RWPE2 (cell line): ENCODE results near the gene COMMD3.

Experiments used
- ATAC-seq: fragments of 200-7000 bp; cut with Tn5 transposase; 3 replicates; pipeline ENCODE4 v1.9.1; 2021; ENCODE audit warnings: low read depth
- DNase-seq: peaks from one replicate; pipeline ENCODE4 v3.0.0-alpha.2; 2020; ENCODE audit warnings: low spot score
- H3K27ac ChIP-seq: fragments of 450-650 bp; 2 replicates; pipeline ENCODE4 v1.5.1; 2017; ENCODE audit warnings: mild to moderate bottlenecking; ENCODE audit not compliant: poor library complexity, severe bottlenecking
- H3K27me3 ChIP-seq: fragments of 250-450 bp; sonication (Bioruptor Pico); 2 replicates; pipeline ENCODE4 v1.5.1; 2021; ENCODE audit warnings: mild to moderate bottlenecking, moderate library complexity; ENCODE audit not compliant: insufficient read depth, poor library complexity, severe bottlenecking
- H3K36me3 ChIP-seq: fragments of 250-450 bp; sonication (Bioruptor Pico); 2 replicates; pipeline ENCODE4 v1.5.1; 2020; ENCODE audit warnings: low read depth, mild to moderate bottlenecking, moderate library complexity
- H3K4me1 ChIP-seq: fragments of 250-450 bp; sonication (Bioruptor Pico); 2 replicates; pipeline ENCODE4 v1.5.1; 2021; ENCODE audit warnings: mild to moderate bottlenecking, moderate library complexity; ENCODE audit not compliant: insufficient read depth, poor library complexity, severe bottlenecking
- H3K4me3 ChIP-seq: fragments of 250-450 bp; sonication (Bioruptor Pico); 2 replicates; pipeline ENCODE4 v1.5.1; 2021; ENCODE audit warnings: mild to moderate bottlenecking, moderate library complexity; ENCODE audit not compliant: severe bottlenecking
- H3K9me3 ChIP-seq: fragments of 250-450 bp; sonication (Bioruptor Pico); 2 replicates; pipeline ENCODE4 v1.5.1; 2021; ENCODE audit warnings: mild to moderate bottlenecking, moderate library complexity; ENCODE audit not compliant: severe bottlenecking
- TF ChIP-seq, protein P1 (sequence below): fragments of 450-650 bp; IDR thresholded peaks from one replicate; pipeline ENCODE4 v1.5.1; 2017; ENCODE audit warnings: mild to moderate bottlenecking, moderate library complexity; ENCODE audit not compliant: poor library complexity, severe bottlenecking

The COMMD3 gene

DNA sequence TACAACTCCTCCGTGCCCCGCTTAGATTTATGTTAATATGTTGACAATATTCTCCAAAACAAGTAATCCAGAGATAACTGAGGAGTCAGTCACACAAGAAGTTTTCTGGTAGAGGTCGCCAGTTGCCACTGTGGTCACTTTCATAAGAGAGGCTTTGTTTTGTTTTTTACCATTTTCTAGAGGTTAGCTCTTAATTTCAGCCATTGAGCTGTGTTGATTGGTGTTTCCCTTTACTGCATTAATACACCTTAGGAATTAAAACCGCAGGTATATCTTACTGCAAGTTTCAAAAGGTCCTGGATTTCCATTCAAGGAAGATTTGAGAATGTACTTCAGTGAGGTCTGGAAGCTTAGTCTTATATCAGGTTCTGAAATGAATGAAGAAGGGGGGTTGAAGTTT lies 8.2 kb downstream of the COMMD3 start:
- peaks cover 33% of the 10 kb centered on the region for H3K27me3 ChIP-seq
- H3K36me3 ChIP-seq = peaks cover 33% of the 10 kb centered on the region
- H3K9me3 ChIP-seq = no peaks in the 10 kb centered on the region
- TF ChIP-seq, protein P1, sequence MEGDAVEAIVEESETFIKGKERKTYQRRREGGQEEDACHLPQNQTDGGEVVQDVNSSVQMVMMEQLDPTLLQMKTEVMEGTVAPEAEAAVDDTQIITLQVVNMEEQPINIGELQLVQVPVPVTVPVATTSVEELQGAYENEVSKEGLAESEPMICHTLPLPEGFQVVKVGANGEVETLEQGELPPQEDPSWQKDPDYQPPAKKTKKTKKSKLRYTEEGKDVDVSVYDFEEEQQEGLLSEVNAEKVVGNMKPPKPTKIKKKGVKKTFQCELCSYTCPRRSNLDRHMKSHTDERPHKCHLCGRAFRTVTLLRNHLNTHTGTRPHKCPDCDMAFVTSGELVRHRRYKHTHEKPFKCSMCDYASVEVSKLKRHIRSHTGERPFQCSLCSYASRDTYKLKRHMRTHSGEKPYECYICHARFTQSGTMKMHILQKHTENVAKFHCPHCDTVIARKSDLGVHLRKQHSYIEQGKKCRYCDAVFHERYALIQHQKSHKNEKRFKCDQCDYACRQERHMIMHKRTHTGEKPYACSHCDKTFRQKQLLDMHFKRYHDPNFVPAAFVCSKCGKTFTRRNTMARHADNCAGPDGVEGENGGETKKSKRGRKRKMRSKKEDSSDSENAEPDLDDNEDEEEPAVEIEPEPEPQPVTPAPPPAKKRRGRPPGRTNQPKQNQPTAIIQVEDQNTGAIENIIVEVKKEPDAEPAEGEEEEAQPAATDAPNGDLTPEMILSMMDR = no peak
- DNase-seq (no peak), ATAC-seq (no peak)
- peaks cover 12% of the 10 kb centered on the region for H3K4me1 ChIP-seq
- H3K4me3 ChIP-seq = no peak overlapping the region
- no peak overlapping the region for H3K27ac ChIP-seq

- Histone ChIP-seq H3K4me3 (peak overlapping the region; percentile 53), H3K27me3 (peaks cover 33% of the 10 kb centered on the region), H3K36me3 (peaks cover 37% of the 10 kb centered on the region), H3K9me3 (no peaks in the 10 kb centered on the region), H3K27ac (no peak overlapping the region), H3K4me1 (peaks cover 12% of the 10 kb centered on the region)
- TF ChIP-seq, protein P1 = no peak
- ATAC-seq = no peak
- DNase-seq = no peak
Measured at GRCh38 chr10:22324893-22325271, 8.7 kb downstream of the COMMD3 start.

- peak; percentile 68 for DNase-seq
- peak overlapping the region; percentile 53 for H3K4me3 ChIP-seq
- H3K27ac ChIP-seq = peak overlapping the region; percentile 13
- peak; percentile 82 for ATAC-seq
- H3K27me3 ChIP-seq = peaks cover 33% of the 10 kb centered on the region
- peaks cover 44% of the 10 kb centered on the region for H3K36me3 ChIP-seq
- H3K4me1 ChIP-seq = peaks cover 12% of the 10 kb centered on the region
- TF ChIP-seq, protein P1 = no peak
- no peaks in the 10 kb centered on the region for H3K9me3 ChIP-seq
Measured at GRCh38 chr10:22325272-22326144, 9.3 kb downstream of the COMMD3 start.

DNA sequence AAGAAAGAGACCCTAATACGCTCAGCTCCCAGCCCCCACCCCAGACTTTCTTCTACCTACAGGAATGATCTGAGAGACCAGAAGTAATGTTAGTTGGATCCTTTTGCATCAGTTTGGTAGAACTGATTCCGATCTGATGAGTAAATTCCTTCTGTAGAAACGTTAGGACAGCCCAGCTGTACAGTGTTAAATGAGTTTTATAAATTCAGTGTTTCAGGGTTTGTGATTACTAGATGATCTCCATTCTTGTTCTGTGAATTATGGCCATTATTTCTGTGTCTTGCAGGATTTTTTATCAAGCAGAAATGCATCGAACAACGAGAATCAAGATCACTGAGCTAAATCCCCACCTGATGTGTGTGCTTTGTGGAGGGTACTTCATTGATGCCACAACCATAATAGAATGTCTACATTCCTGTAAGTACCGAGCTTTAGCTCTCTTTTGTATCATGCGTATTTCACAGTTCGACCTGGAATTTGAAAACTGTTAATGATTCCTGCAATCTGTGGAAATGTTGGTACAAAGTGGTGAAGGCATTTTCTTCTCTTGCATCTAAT lies 10.0 kb downstream of the COMMD3 start:
- ATAC-seq (peak; percentile 4; the same call in 1 of the 3 replicates), DNase-seq (no peak)
- TF ChIP-seq, protein P1 = no peak
- peak overlapping the region; percentile 13 for H3K27ac ChIP-seq
- peaks cover 49% of the 10 kb centered on the region for H3K36me3 ChIP-seq
- H3K4me3 ChIP-seq = peak overlapping the region; percentile 53
- peaks cover 33% of the 10 kb centered on the region for H3K27me3 ChIP-seq
- no peaks in the 10 kb centered on the region for H3K9me3 ChIP-seq
- H3K4me1 ChIP-seq = peaks cover 12% of the 10 kb centered on the region
